Measurements from ENCODE around the gene RACGAP1.

RACGAP1 gene

DNA sequence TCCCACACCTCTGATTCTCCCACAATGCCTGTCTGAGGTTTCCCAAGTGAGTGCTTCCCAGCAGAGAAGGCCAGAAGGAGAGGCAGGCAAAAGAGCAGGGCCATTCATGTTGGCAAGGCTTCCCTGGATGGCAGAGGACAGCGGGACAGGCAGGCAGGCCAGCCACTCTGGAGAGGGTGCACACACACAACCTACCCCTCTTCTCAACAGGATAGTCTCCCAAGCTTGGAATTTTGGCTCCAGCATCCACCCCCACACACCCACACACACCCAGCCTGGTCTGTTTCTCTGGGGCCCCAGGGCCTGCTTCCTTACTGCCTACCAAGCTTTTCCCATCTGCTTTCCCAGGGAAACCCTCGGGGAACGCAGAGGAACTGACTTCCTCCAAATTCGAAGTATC lies 15.4 kb upstream of the RACGAP1 start:
- Histone ChIP-seq H3K18ac (ENCODE audit: low read length) (no peak overlapping the region), H3K9ac (ENCODE audit: low read depth, low read length, poor library complexity) (no peak overlapping the region), H2BK5ac (ENCODE audit: low read length) (peak overlapping the region; percentile 49), H3K23ac (ENCODE audit: low read depth, low read length, poor library complexity) (no peak overlapping the region), H3K14ac (ENCODE audit: low read length) (no peak overlapping the region), H3K4me2 (ENCODE audit: insufficient read depth, low read length, poor library complexity, severe bottlenecking) (no peak overlapping the region), H3K36me3 (replicated peaks in 1 of 2; ENCODE audit: control insufficient read depth in 2 of 2, insufficient read depth in 2 of 2, low read length in 2 of 2) (no peaks in the 10 kb centered on the region), H3K4me1 (ENCODE audit: control insufficient read depth in 2 of 2, insufficient read depth in 1 of 2, low read depth in 1 of 2, low read length in 2 of 2) (peaks cover 0 to 3% of the 10 kb centered on the region in 2 donors), H2AFZ (ENCODE audit: low read length) (peak overlapping the region; percentile 56), H3K79me1 (ENCODE audit: low read depth, low read length) (no peaks in the 10 kb centered on the region), H3K4me3 (ENCODE audit: low read length in 2 of 2) (no peak overlapping the region), H2BK120ac (ENCODE audit: low read depth, low read length) (no peak overlapping the region), H2BK12ac (ENCODE audit: low read length) (no peak overlapping the region), H4K91ac (ENCODE audit: low read depth, low read length, poor library complexity) (no peak overlapping the region), H3K27ac (replicated peaks; ENCODE audit: low read length) (no peak overlapping the region), H3K9me3 (replicated peaks in 1 of 2; ENCODE audit: control insufficient read depth in 2 of 2, insufficient read depth in 1 of 2, low read depth in 1 of 2, low read length in 2 of 2) (no peaks in the 10 kb centered on the region), H3K4ac (ENCODE audit: low read length) (no peak overlapping the region), H4K8ac (ENCODE audit: low read depth, low read length) (no peak overlapping the region), H2BK15ac (ENCODE audit: low read length) (no peak overlapping the region), H2AK5ac (ENCODE audit: low read depth, low read length) (peak overlapping the region; percentile 82), H3K27me3 (ENCODE audit: control insufficient read depth in 3 of 3, insufficient read depth in 3 of 3, low read depth in 1 of 3, low read length in 3 of 3) (peaks cover 0 to 12% (median 0%) of the 10 kb centered on the region in 3 experiments)
- no peak for DNase-seq (ENCODE audit: low spot score)
- WGBS, 2 donors (ENCODE audit: extremely low coverage in 2 of 2, insufficient read length in 2 of 2, insufficient replicate concordance in 1 of 2), result no CpG with 5 or more reads among the region's 4 CpGs

DNA sequence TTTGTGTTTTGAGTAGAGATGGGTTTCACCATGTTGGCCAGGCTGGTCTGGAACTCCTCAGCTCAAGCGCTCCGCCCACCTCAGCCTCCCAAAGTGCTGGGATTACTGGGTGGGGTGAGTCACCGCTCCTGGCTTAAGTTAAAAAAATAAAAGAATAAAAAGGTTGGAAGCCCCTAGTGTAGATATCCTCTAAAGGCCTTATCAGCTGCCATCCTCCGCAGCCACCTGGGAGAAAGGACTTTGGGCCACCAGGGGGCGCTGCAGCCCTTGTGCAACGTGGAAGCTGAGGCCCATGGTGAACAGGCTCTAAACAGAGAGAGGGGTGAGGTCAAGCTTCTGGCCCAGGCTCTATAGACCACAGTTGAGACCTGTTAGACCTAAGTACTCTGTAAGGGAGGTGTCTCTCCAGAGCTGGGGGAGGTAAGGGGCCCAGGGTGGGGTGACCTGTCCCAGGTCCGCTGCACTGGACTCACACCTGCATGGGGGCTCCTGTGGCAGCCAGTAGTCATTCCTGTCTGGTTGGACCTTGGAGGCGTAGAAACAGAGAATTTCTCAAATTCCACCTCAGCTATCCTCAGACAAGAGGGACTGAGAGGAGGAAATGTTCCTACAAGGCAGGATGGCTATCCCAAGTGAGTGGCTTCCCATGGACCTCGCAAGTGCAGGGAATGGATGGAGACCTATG lies 14.0 kb upstream of the RACGAP1 start:
- no peak overlapping the region for H2BK15ac ChIP-seq (ENCODE audit: low read length)
- no peak overlapping the region for H3K4ac ChIP-seq (ENCODE audit: low read length)
- peaks cover 0 to 3% of the 10 kb centered on the region in 2 donors for H3K4me1 ChIP-seq (ENCODE audit: control insufficient read depth in 2 of 2, insufficient read depth in 1 of 2, low read depth in 1 of 2, low read length in 2 of 2)
- H3K36me3 ChIP-seq (replicated peaks in 1 of 2; ENCODE audit: control insufficient read depth in 2 of 2, insufficient read depth in 2 of 2, low read length in 2 of 2), result no peaks in the 10 kb centered on the region
- H3K79me1 ChIP-seq (ENCODE audit: low read depth, low read length), result no peaks in the 10 kb centered on the region
- no peak overlapping the region for H3K9ac ChIP-seq (ENCODE audit: low read depth, low read length, poor library complexity)
- H3K9me3 ChIP-seq (replicated peaks in 1 of 2; ENCODE audit: control insufficient read depth in 2 of 2, insufficient read depth in 1 of 2, low read depth in 1 of 2, low read length in 2 of 2), result no peaks in the 10 kb centered on the region
- no peak overlapping the region for H4K91ac ChIP-seq (ENCODE audit: low read depth, low read length, poor library complexity)
- H2BK12ac ChIP-seq (ENCODE audit: low read length), result no peak overlapping the region
- no peak overlapping the region for H4K8ac ChIP-seq (ENCODE audit: low read depth, low read length)
- no peak overlapping the region for H2BK5ac ChIP-seq (ENCODE audit: low read length)
- no peak overlapping the region for H3K4me2 ChIP-seq (ENCODE audit: insufficient read depth, low read length, poor library complexity, severe bottlenecking)
- H2AK5ac ChIP-seq (ENCODE audit: low read depth, low read length), result no peak overlapping the region
- H3K18ac ChIP-seq (ENCODE audit: low read length), result peak overlapping the region; percentile 62
- no CpG with 5 or more reads among the region's 9 CpGs for WGBS, 2 donors (ENCODE audit: extremely low coverage in 2 of 2, insufficient read length in 2 of 2, insufficient replicate concordance in 1 of 2)
- no peak overlapping the region for H3K23ac ChIP-seq (ENCODE audit: low read depth, low read length, poor library complexity)
- peaks cover 0 to 12% (median 0%) of the 10 kb centered on the region in 3 experiments for H3K27me3 ChIP-seq (ENCODE audit: control insufficient read depth in 3 of 3, insufficient read depth in 3 of 3, low read depth in 1 of 3, low read length in 3 of 3)
- peak overlapping the region; percentile 58 for H2AFZ ChIP-seq (ENCODE audit: low read length)
- H3K27ac ChIP-seq (replicated peaks; ENCODE audit: low read length), result no peak overlapping the region
- no peak overlapping the region for H3K14ac ChIP-seq (ENCODE audit: low read length)
- H3K4me3 ChIP-seq (ENCODE audit: low read length in 2 of 2), result no peak overlapping the region
- H2BK120ac ChIP-seq (ENCODE audit: low read depth, low read length), result no peak overlapping the region
- peak; percentile 85 for DNase-seq (ENCODE audit: low spot score)

DNA sequence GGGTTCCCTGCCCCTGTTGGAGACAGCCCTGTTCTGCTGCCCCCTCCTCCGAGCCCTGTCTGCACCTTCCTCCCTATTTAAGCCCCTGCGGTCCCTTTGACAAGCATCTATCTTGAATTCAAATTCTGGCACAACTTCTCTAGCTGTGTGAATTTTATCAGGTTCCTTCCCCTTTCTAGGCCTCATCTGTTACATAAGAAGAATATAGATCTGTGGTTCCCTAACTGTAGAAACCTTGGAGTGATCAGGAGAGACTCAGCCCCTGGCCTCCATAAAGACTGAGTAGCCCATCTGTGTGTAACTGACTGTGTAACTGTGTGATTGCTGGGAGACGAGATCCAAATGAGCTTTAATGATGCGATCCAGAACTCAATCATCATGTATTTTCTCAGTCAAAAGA lies 13.0 kb upstream of the RACGAP1 start:
- Histone ChIP-seq H3K4me3 (ENCODE audit: low read length in 2 of 2) (no peak overlapping the region), H3K27me3 (ENCODE audit: control insufficient read depth in 3 of 3, insufficient read depth in 3 of 3, low read depth in 1 of 3, low read length in 3 of 3) (peaks cover 0 to 12% (median 0%) of the 10 kb centered on the region in 3 experiments), H2BK15ac (ENCODE audit: low read length) (no peak overlapping the region), H3K18ac (ENCODE audit: low read length) (no peak overlapping the region), H3K9me3 (replicated peaks in 1 of 2; ENCODE audit: control insufficient read depth in 2 of 2, insufficient read depth in 1 of 2, low read depth in 1 of 2, low read length in 2 of 2) (no peaks in the 10 kb centered on the region), H4K91ac (ENCODE audit: low read depth, low read length, poor library complexity) (no peak overlapping the region), H2BK5ac (ENCODE audit: low read length) (no peak overlapping the region), H3K23ac (ENCODE audit: low read depth, low read length, poor library complexity) (no peak overlapping the region), H3K36me3 (replicated peaks in 1 of 2; ENCODE audit: control insufficient read depth in 2 of 2, insufficient read depth in 2 of 2, low read length in 2 of 2) (no peaks in the 10 kb centered on the region), H3K14ac (ENCODE audit: low read length) (no peak overlapping the region), H2BK120ac (ENCODE audit: low read depth, low read length) (no peak overlapping the region), H3K79me1 (ENCODE audit: low read depth, low read length) (no peaks in the 10 kb centered on the region), H2AK5ac (ENCODE audit: low read depth, low read length) (no peak overlapping the region), H2BK12ac (ENCODE audit: low read length) (no peak overlapping the region), H3K4me2 (ENCODE audit: insufficient read depth, low read length, poor library complexity, severe bottlenecking) (no peak overlapping the region), H3K27ac (replicated peaks; ENCODE audit: low read length) (no peak overlapping the region), H3K9ac (ENCODE audit: low read depth, low read length, poor library complexity) (no peak overlapping the region), H3K4me1 (ENCODE audit: control insufficient read depth in 2 of 2, insufficient read depth in 1 of 2, low read depth in 1 of 2, low read length in 2 of 2) (peaks cover 3% of the 10 kb centered on the region in 2 donors), H4K8ac (ENCODE audit: low read depth, low read length) (no peak overlapping the region), H2AFZ (ENCODE audit: low read length) (no peak overlapping the region), H3K4ac (ENCODE audit: low read length) (no peak overlapping the region)
- no peak for DNase-seq (ENCODE audit: low spot score)
- no CpG with 5 or more reads among the region's 4 CpGs for WGBS, 2 donors (ENCODE audit: extremely low coverage in 2 of 2, insufficient read length in 2 of 2, insufficient replicate concordance in 1 of 2)

DNA sequence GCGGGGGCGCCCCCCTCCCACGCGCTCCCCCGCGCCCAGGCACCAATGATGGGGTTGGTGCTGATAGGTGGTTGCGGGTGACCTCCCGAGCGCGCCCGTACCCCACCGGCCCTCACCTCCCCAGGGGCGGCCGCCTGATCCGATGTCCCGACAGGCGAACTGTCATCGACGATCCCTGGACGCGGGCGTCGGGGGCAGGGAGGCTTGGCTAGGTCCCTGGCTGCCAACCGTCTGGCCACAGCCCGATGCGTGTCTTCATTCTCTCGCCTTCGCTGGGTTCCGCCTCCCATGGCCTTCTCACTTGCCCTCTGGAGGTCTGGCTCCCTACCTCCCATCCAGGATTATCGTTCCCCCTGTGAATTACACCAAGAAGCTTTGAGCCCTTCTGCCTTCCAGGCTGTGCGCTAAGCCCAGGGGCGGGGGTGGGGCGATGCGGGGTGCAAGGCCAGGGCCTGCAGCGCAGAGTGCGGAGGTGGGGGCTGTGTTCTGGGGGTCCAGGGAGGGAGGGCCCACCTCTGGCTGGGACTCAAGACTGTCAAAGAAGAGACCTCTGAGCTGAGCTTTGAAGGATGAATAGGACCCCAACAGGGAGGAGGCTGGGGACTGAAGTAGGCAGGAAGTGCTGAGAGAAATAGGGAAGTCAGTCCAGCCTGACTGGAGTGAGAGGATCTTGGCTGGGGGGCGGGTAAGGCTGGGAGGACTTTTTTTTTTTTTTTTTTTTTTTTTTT lies 7.7 kb upstream of the RACGAP1 start:
- H2BK5ac ChIP-seq (ENCODE audit: low read length), result no peak overlapping the region
- H3K36me3 ChIP-seq (replicated peaks in 1 of 2; ENCODE audit: control insufficient read depth in 2 of 2, insufficient read depth in 2 of 2, low read length in 2 of 2), result no peaks in the 10 kb centered on the region
- peak overlapping the region; percentile 86 for H3K18ac ChIP-seq (ENCODE audit: low read length)
- H4K91ac ChIP-seq (ENCODE audit: low read depth, low read length, poor library complexity), result no peak overlapping the region
- peak overlapping the region; percentile 68 for H3K4me2 ChIP-seq (ENCODE audit: insufficient read depth, low read length, poor library complexity, severe bottlenecking)
- WGBS, 2 donors (ENCODE audit: extremely low coverage in 2 of 2, insufficient read length in 2 of 2, insufficient replicate concordance in 1 of 2), result no CpG with 5 or more reads among the region's 37 CpGs
- H3K9me3 ChIP-seq (replicated peaks in 1 of 2; ENCODE audit: control insufficient read depth in 2 of 2, insufficient read depth in 1 of 2, low read depth in 1 of 2, low read length in 2 of 2), result no peaks in the 10 kb centered on the region
- peak overlapping the region in 1 of 2 donors; percentile 67 for H3K4me3 ChIP-seq (ENCODE audit: low read length in 2 of 2)
- H4K8ac ChIP-seq (ENCODE audit: low read depth, low read length), result no peak overlapping the region
- H2BK120ac ChIP-seq (ENCODE audit: low read depth, low read length), result no peak overlapping the region
- peak overlapping the region; percentile 88 for H2AFZ ChIP-seq (ENCODE audit: low read length)
- no peak overlapping the region for H3K27ac ChIP-seq (replicated peaks; ENCODE audit: low read length)
- no peak overlapping the region for H3K4ac ChIP-seq (ENCODE audit: low read length)
- H3K23ac ChIP-seq (ENCODE audit: low read depth, low read length, poor library complexity), result no peak overlapping the region
- peak overlapping the region; percentile 71 for H3K9ac ChIP-seq (ENCODE audit: low read depth, low read length, poor library complexity)
- H2BK12ac ChIP-seq (ENCODE audit: low read length), result peak overlapping the region; percentile 49
- no peaks in the 10 kb centered on the region for H3K79me1 ChIP-seq (ENCODE audit: low read depth, low read length)
- peak overlapping the region; percentile 77 for H2BK15ac ChIP-seq (ENCODE audit: low read length)
- H3K14ac ChIP-seq (ENCODE audit: low read length), result peak overlapping the region; percentile 61
- H2AK5ac ChIP-seq (ENCODE audit: low read depth, low read length), result peak overlapping the region; percentile 53
- H3K27me3 ChIP-seq (ENCODE audit: control insufficient read depth in 3 of 3, insufficient read depth in 3 of 3, low read depth in 1 of 3, low read length in 3 of 3), result peaks cover 0 to 8% (median 0%) of the 10 kb centered on the region in 3 experiments
- peaks cover 4 to 7% of the 10 kb centered on the region in 2 donors for H3K4me1 ChIP-seq (ENCODE audit: control insufficient read depth in 2 of 2, insufficient read depth in 1 of 2, low read depth in 1 of 2, low read length in 2 of 2)
- DNase-seq (ENCODE audit: low spot score), result no peak
